ENCODE data around the gene TMEM183A. TPM values are rescaled to one million over a fixed set of nuclear protein-coding genes. Genes with fewer than 3 reads are reported as not detected.

The TMEM183A gene
- total and polyA plus RNA-seq, 12 donors: 23.4 to 67.2 (median 52.8) TPM

DNA sequence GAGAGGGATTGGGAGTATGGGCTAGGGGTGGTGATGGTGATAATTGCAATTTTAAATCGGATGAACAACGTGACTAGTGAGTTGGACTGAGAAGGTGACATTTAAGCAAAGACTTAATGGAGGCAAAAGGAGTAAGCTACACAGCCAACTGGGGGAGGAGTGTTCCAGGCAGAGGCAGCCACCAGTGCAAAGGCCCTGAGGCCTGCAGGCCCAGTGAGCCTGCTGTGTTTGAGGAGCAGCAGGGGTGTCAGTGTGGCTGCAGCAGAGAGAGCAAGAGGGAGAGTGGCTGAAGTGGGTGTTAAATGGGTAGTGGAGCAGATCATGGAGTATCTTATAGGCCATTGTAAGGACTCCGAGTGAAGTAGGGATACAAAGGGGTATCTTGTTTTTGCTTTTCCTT is 59.8 kb downstream of the TMEM183A start:
- H3K9me3 ChIP-seq (replicated peaks in 1 of 3): no peaks in the 10 kb centered on the region
- H3K36me3 ChIP-seq (replicated peaks in 1 of 2): no peaks in the 10 kb centered on the region
- H3K27me3 ChIP-seq: peaks cover 5% of the 10 kb centered on the region
- H3K4me3 ChIP-seq: no peak overlapping the region
- intact Hi-C loops (cut with DNase I): no loop called here
- H3K4me1 ChIP-seq (replicated peaks in 1 of 2): peaks cover 0 to 18% of the 10 kb centered on the region in 2 donors
- DNase-seq: no peak
- no peak overlapping the region for H3K27ac ChIP-seq
- TF ChIP-seq POLR2A (IDR thresholded peaks at IDR 0.05): no peak
- TF ChIP-seq CTCF (IDR thresholded peaks at IDR 0.05): no peak
- WGBS, 4 donors: 85 to 91% (median 87%) methylated on average over 3 of the region's 3 CpGs

DNA sequence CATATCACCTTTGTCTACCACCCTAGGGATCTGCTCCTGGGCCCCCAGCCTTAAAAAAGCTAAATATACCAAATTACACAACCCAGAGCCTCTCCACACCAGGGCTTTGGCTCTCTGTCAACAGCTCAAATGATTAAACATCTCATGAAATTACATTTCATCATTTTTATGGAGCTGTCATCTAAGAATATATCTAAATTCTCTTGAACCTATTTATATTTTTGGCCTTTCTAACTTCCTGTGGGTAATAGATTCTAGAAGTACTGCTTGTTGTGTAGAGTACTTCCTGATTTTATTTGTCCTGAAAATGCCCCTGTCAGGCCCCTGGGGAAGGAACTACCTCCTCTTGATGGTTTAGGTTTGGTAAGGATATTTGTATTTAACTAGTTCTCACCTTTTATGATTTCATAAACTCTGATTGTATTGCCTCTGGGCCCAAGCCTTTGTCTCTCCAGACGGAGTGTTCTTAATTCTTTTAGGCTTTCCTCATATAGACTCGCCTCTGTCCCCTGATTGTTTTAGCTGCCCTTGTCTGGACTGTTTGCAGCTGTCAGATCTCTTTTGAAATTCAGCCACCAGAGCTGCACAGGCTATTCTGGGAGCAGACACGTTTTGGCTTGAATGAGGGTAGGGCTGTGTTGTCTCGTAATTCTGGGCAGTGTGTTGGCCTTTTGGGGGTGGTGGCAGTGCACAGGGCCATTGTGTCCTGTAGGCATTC is 62.0 kb downstream of the TMEM183A start:
- Histone ChIP-seq H3K4me1 (replicated peaks in 1 of 2) (peaks cover 0 to 18% of the 10 kb centered on the region in 2 donors), H3K9me3 (replicated peaks in 1 of 3) (no peaks in the 10 kb centered on the region), H3K36me3 (replicated peaks in 1 of 2) (no peaks in the 10 kb centered on the region), H3K27ac (peak overlapping the region in 1 of 5 donors; percentile 1), H3K27me3 (no peaks in the 10 kb centered on the region), H3K4me3 (no peak overlapping the region)
- DNase-seq: peak in 1 of 7 donors; percentile 64
- 32 to 44% (median 36%) methylated on average over 3 to 4 of the region's 4 CpGs for WGBS, 4 donors
- TF ChIP-seq CTCF (IDR thresholded peaks at IDR 0.05): no peak
- TF ChIP-seq POLR2A (IDR thresholded peaks at IDR 0.05): no peak
- intact Hi-C loops (cut with DNase I): no loop called here

- Histone ChIP-seq H3K4me3 (no peak overlapping the region), H3K36me3 (replicated peaks in 1 of 2) (no peaks in the 10 kb centered on the region), H3K4me1 (replicated peaks in 1 of 2) (peaks cover 0 to 26% of the 10 kb centered on the region in 2 donors), H3K27ac (no peak overlapping the region), H3K9me3 (replicated peaks in 1 of 3) (no peaks in the 10 kb centered on the region), H3K27me3 (peaks cover 9% of the 10 kb centered on the region)
- intact Hi-C loops (cut with DNase I): no loop called here
- DNase-seq: no peak
- TF ChIP-seq POLR2A (IDR thresholded peaks at IDR 0.05): no peak
- no peak for TF ChIP-seq CTCF (IDR thresholded peaks at IDR 0.05)
- WGBS, 4 donors: 76 to 92% (median 88%) methylated on average over 7 of the region's 7 CpGs
These were observed 64.9 kb downstream of the TMEM183A start for GRCh38 chr1:203072002-203072602.

- TF ChIP-seq POLR2A (IDR thresholded peaks at IDR 0.05) (no peak), CTCF (IDR thresholded peaks at IDR 0.05) (no peak)
- peaks cover 0 to 26% of the 10 kb centered on the region in 2 donors for H3K4me1 ChIP-seq (replicated peaks in 1 of 2)
These were observed 65.7 kb downstream of the TMEM183A start for GRCh38 chr1:203072911-203073310.

More at GRCh38 chr1:203072911-203073310, 65.7 kb downstream of the TMEM183A start:
- no peak for DNase-seq
- Histone ChIP-seq H3K36me3 (replicated peaks in 1 of 2) (no peaks in the 10 kb centered on the region), H3K27ac (no peak overlapping the region), H3K9me3 (replicated peaks in 1 of 3) (no peaks in the 10 kb centered on the region), H3K27me3 (peaks cover 9% of the 10 kb centered on the region), H3K4me3 (no peak overlapping the region)
- WGBS, 4 donors: 77 to 95% (median 83%) methylated on average over 3 of the region's 3 CpGs
- intact Hi-C loops (cut with DNase I): no loop called here
